GM19351 (cell line): ENCODE data around the gene SPOP.
"Not testable (repeated sequence)": the region's sequence is repeated elsewhere in the genome, so short reads cannot be mapped to it uniquely, and the experiment has no call there.

Experiments
- ATAC-seq: cut with Tn5 transposase; IDR thresholded peaks from one replicate; pipeline ENCODE4 v1.9.1; 2021; ENCODE audit warnings: mild to moderate bottlenecking, moderate library complexity; ENCODE audit not compliant: unreplicated experiment

Gene SPOP

DNA sequence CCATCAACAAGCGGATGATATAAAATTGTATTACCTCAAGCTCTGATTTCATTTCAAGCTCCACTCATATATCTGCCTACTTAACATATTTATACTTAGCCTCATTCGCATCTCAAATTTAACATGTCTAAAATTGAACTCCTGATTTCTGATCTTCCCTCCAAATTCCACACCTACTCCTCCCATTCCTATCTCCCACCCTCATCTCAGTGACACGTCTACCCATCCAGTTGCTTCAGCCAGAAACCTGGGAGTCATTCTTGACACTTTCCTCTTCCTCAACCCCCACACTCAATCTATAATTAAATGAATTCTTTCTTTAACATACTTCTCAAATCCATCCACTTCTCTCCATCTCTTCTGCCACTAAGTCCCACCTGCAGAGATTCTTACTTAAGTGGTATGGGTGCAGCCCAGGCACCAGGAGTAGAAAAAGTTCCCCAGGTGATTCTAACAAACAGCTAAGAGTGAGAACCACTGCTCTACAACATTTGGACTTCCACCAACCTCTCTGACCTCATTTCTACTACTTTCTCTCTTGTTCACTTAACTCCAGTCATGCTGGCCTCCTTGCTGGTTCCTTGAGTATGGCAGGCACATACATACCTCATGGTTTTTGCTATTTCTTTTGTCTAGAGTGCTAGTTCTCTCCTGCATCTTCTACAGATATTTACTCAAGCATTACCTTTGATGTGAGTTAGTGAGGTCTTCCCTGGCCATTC is 18.1 kb downstream of the SPOP start:
- no peak for ATAC-seq

DNA sequence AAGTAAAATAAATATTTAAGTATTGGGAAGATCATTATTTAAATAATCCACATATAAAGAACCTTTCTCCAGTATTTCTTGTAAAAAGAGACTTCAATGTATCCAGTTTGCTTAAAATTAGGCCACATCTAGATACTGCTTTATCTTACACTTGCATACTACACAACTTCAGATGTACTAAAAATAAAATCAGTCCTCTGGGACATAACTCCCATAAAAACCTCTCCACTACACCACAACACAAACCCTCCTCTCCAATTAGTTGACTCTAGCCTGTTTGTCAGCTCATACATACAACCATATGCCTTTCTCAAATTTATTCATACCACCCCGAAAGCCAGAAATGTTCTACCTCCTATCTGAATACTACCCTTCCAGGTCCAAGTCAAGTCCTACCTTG is 21.6 kb downstream of the SPOP start:
- no peak for ATAC-seq

DNA sequence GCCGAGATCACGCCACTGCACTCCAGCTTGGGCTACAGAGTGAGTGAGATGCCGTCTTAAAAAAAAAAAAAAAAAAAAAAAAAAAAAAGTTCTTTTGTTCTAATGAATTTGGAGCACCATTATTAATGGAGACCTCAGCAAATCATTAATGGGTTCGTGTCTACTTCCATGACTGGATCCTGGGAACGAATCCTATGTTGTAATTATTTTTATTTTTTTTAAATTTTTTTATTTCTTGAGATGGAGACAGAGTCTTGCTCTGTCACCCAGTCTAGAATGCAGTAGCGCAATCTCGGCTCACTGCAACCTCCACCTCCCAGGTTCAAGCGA is 30.7 kb downstream of the SPOP start:
- no peak for ATAC-seq

DNA sequence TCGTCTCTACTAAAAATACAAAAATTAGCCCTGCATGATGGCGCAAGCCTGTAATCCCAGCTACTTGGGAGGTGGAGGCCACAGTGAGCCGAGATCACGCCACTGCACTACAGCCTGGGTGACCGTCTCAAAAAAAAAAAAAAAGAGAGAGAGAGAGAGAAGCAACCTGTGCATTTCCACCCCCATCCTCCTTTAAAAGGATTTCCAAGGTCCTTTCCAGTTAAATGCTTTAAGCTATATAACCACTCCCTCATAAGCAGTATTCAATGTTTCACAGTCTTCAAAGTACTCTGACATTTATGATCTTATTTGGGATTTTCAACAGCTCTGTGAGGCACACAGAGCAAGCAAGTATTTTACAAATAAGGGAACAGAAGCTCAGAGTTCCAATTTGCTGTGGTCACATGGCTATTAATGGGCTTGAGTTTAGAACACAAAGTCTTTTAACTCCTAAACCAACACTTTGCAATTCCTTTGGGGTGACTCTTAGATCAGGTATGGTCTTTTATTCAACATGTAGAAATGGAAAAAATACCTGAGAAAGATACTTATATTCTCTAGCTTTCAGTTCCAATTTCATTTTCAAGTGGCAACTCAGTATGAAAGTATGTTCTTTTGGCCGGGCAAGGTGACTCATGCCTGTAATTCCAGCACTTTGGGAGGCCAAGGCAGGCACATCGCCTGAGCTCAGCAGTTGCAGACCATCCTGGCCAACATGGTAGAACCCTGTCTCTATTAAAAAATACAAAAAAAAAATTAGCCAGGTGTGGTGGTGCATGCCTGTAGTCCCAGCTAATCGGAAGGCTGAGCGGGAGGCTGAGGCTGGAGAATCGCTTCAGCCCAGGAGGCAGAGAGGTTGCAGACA is 31.3 kb downstream of the SPOP start:
- peak; percentile 67 for ATAC-seq

DNA sequence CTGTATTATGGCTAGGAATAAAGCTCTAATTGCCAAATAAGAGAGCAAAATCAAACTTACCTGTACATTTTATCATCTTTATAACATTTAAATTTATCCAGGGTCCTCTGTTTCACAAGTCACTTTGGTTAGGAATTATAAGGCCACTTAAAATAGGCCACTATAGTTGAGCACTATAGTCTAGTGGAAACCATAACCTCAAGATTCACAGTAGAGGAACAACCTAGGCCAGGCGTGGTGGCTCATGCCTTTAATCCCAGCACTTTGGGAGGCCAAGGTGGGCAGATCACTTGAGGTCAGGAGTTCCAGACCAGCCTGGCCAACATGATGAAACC is 31.9 kb downstream of the SPOP start:
- not testable (repeated sequence) for ATAC-seq

DNA sequence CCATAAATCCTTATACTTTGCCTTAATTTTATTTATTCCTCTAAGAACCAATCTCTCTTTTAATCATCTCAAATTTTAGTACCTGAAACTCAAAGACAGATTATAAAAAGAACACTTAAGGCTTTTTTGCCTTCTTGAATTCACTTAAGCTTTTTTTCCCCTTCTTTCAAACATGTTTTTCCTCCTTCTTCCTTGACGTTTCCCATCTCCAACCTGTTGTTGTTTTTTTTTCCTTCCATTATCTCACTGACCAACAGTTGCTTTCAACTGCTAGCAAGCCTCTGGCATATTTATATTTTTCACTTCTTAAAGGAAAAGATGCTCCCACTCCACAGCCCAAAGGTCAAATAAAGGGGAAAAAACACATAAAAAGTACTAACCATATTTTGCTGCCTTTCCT is 32.2 kb downstream of the SPOP start:
- no peak for ATAC-seq

DNA sequence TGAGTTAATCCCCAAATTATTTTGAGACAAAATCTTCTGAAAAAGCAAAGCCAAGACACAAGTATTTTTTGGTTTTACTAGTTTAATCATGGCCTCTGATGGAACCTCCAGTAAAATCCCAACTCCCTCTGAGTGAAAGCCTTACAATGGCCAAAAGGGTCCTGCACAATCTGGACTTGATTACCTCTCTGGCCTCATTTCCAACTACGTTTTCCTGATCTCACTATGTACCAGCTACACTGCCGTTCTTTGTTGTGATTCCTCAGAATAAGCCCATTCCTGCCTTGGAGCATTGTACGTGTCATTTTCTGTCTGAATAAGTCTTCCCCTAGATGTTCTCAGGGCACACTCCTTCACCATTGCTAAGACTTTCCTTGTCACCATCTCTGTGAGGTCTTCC is 37.3 kb downstream of the SPOP start:
- ATAC-seq: no peak

DNA sequence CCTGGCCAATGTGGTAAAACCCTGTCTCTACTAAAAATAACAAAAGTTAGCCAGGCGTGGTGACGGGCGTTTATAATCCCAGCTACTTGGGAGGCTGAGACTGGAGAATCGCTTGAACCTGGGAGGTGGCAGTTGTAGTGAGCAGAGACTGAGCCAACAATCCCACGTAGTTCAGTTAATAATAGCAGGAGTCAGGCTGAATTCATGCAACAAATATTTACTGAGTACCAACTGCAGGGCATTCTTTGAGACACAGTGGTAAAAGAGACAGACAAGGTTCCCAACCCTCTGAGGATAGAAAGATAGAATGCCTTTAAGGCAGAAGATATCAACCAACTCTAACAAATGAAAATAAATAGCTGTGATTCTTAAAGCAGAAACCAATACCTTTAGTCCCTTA is 39.1 kb downstream of the SPOP start:
- no peak for ATAC-seq

DNA sequence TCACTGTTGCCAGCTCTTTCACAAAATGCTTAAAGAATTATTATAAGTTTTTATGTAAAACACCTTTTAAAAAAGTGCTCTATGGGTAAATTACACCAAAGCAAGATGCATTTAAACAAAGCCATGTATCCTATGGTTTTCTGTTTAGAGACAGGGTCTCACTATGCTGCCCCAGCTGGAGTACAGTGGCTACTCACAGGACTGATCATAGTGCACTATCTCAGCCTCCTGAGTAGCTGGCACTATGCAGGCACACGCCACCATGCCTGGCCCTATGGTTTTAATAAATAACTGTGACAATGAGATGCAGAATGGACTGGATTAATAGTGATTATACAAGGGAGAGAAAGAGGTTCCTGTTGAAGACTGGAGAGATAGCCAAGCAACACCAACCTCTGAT is 40.2 kb downstream of the SPOP start:
- no peak for ATAC-seq

DNA sequence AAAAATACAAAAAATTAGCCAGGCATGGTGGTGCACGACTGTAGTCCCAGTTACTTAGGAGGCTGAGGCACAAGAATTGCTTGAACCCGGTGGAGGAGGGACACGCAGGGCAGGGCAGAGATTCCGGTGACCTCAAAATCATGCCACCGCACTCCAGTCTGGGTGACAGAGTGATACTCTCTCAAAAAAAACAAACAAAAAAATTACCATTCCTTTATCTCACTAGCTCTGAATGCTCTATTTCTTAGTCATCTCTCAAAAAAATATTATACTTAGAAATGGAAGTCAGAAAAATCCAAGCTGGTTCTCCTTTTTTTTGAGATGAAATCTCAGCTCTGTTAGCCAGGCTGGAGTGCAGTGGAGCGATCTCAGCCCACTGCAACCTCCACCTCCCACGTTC is 40.8 kb downstream of the SPOP start:
- no peak for ATAC-seq

DNA sequence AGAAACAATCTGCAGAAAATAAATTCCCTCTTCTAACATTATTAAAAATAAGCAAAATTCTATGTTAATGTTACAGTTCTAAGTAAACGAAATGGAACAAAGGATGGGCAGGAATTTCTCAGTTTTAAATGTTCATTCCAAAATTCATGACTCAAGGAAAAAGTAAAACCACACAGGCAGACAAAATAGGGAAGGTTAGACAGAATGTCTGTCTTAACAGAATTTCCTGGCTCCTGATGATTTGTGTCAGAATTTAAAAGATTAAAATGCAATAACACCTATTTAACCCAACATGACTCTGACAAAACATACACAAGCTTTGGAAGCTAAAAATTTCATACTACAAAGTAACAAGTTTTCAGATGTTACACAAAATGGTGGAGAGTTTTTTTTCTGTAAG is 42.8 kb downstream of the SPOP start:
- ATAC-seq: no peak

DNA sequence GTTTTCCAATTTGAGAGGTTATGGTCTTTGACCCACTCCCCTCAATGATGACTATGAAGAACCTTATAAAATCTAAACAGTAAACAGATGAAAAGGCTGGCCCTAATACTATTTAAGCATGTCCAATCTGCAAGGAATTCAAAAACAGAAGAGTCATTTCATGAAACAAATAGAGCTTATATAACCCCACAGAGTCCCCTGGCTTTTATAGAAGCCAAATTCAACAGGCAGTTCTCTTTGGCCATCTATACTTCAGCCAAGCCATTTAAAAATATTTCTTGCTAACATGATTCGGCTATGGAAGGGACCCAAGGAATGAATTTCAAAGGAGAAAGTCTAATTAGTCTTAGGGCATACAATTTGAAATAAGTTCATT is 43.4 kb downstream of the SPOP start:
- ATAC-seq: no peak

DNA sequence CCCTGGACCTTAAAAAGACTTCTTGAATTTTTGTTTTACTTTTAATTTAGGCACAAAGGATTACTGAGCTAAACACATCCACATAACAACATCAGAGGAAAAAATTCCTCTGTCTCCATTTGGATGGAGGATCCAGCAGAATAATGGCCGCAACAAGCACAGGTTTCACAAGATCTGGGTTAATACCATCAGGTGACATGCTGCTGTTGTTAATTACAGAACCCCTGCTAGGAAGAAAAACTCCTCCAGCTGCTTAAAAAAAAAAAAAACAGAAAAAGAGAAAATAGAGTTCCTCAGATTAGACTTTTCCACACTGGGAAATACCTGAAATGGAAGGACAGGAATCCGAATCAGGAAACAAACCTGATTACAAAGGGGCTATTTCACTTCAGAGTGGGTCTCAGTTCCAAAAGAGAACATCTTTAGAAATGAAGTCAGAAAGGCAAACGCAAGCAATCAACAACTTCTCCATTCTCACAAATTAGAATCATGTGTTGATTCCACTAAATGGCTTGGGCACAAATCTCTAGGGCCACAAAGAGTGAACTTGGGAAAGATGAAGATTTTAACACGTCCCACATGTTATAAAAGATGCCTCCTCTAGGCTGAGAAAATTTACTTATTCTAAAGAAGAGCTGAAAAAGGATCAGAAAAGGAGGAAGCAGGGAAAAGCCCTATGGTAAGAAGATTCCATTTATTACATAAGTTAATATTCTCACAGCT is 44.0 kb downstream of the SPOP start:
- no peak for ATAC-seq

DNA sequence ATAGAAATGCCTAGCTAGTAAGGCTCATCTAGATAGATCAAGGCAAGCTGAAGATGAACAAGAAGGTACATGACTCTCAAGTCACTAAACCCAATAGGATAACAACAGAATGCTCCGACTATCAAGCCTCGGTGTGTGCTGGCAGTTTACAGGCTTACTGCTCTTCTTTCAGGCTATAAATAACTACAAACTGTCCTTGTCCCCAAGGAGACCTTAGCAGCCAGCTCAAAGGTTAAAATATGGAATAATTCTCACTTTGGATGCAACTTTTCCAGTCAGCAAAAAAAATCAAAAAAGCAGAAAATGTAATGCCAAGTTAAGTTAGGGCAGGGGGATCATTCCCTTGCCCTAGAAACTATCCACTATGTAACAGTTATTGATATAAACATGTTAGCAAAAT is 44.6 kb downstream of the SPOP start:
- no peak for ATAC-seq

DNA sequence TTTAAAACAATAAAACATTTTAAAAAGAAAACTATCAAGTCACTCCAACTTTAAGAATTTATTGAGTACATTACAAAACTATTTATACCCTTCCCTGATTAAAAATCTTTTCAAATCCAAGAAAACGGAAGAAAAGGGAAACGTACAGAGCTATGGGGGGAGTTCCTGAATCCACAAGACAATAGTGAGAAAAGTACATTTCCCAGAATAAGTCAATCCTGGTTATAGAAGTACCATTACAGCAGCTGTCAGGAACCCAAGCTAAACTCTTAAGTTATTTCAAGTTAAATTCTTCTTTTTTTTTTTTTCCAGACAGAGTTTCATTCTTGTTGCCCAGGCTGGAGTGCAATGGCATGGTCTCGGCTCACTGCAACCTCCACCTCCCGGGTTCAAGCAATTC is 45.7 kb downstream of the SPOP start:
- ATAC-seq: no peak

DNA sequence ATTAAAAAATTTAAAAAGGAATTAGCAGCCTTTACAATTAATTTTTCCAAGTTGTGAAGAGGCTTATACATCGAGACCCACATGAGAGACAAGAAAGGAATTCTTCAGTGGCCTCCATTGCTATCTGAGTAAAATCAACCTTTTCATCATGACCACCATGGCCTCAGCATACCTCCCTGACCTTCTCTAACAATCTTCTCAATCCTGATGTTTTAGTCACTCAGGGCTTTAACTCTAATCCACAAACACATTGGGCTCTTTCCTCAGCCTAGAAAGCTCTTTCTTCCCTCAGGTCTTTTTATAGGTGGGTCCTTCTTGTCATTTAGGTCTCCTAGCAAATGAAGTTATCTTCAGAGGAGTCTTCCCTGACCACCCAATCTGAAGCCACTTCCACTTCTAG is 46.4 kb downstream of the SPOP start:
- ATAC-seq: no peak

DNA sequence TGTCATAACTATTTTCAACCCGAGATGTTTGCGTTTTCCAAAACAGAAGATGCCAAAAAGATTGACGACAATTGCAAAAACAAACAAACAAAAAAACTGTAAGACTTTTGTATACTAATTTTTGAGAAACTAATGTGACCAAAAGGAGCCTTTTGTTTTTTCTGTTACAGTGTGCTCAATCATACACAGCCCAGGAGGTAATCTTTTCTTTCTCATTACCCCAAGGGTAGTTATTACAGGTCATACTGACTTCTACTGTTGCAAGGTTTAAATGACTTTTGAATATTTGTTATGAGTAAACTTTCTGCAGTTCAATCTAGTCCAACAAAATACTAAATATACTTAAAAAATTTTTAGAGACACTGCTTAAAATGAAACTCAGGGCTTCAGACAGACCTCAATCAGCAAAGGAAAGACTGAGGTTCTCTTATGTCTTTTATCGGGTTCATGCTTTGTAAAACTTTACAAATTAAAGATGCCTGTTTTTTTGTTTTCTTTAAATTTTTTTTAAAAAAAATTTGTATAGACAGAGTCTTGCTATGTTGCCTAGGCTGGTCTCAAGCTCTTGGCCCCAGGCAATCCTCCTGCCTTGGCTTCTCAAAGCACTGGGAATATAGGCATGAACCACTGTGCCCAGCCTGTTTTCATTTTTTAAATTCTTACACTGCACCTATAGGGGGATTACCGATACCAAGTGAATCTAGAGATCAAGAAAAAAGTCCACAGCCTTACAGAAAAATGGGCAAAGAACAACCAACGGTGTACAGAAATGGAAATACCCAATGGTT is 47.6 kb downstream of the SPOP start:
- no peak for ATAC-seq

DNA sequence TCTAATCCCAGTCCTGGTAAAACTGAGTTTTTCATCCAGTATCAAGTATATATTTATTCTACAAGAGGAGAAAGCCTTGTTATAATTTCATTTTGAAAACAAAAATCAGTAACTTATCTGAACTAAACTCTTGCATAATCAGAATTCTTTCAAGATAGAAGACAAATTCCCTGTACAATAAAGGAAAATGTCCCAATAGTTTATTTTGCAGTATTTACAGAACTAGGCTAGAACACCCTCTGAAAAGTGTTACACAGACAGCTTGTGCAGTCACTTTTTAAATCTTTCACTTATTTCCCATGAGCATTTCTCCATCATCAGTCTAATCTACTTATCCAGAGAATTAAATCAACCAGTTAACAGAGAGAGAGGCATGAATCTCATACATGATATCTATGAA is 48.5 kb downstream of the SPOP start:
- ATAC-seq: no peak

DNA sequence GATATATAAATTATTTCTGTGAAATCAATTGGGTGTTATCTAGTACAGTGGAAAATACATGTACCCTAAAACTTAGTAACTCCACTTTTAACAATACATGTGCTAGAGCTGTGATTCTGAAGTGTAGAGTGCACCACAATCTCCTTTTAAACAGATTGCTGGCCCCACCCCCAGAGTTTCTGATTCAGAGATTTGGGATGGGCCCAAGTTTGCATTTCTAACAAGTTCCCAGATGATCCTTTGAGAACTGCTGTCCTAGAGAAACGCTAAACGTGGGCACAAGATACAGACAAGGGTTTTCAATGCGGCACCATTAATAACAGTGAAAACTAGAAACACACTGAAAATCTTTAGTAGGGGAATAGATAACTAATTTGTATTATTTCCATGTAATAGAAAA is 53.0 kb downstream of the SPOP start:
- ATAC-seq: no peak

DNA sequence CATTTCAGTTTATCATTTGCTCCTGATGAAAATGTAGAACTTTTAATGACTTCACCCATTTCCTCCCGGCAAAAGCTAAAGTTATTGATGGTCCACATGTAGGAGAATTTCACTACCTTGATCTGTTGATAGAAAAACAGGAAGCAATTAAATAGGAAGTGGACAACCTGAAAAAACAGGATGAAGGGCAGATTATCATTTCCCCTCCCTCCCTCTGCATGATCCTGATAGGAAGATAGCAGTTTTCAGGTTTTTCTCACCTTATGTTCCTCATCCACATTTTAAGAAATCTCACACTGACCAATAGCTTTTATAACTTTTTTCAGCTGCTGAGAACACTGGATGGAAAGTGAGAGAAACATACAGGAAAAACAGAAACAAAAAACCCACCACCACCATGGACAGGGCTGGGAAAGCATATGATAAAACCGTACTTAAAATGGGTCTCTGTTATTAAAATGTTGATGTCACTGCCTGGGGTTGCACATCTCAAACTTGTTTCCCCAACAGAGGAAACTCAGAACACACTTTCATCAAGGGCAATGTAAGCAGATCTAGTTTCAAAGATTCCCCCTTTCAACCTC is 55.9 kb downstream of the SPOP start:
- ATAC-seq: no peak

DNA sequence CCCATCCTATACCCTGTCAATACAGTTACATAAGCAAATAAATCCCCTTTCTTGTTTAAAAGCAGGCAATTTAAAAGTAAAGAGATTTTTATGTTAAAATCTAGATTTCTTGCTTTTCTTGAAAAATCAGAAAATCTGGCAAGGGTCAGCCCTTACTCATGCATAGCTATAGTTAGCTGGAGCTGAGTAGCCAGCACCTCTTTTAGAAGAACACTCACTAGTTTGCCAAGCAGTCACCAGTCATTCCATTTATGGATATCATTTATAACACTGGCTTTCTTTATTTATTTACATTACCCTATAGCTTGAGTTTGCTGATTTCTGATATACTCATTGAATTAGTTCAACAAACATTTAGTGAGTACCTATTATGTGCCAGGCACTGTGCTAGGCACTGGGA is 56.5 kb downstream of the SPOP start:
- no peak for ATAC-seq
